ENCODE data around the gene SMIM21. TPM values are rescaled to one million over a fixed set of nuclear protein-coding genes. Genes with fewer than 3 reads are reported as not detected.

The SMIM21 gene
- total RNA-seq, 1 experiment from 2014 or later = not detected

DNA sequence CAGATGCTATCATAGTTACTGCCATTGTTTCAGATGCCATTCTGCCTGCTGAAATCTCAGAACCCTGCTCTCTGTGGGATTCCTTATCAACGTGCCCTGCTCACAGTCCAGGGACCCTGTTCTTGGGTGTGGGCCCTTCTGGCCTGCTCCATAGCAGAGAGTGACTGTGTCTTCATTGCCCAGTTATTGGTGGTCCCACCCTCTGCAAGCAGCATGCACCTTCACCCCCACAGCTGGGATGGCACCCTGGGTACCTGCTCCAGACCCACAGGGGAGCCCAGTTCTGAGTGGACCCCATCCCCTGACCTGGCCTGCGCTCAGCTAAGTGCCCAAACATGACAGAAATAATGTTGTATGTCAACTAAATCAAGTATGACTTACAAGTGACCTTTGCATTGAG lies 36.6 kb downstream of the SMIM21 start:
- Mint-ChIP-seq H3K27ac (ENCODE audit: unreplicated experiment) (no peak overlapping the region), H3K27me3 (ENCODE audit: unreplicated experiment) (peaks cover 28% of the 10 kb centered on the region), H3K4me1 (ENCODE audit: low read depth, unreplicated experiment) (no peaks in the 10 kb centered on the region), H3K4me3 (ENCODE audit: low read depth, unreplicated experiment) (no peak overlapping the region), H3K36me3 (ENCODE audit: insufficient read depth, unreplicated experiment) (peaks cover 3% of the 10 kb centered on the region), H3K9me3 (ENCODE audit: low read depth, unreplicated experiment) (peaks cover 2% of the 10 kb centered on the region)
- intact Hi-C loops (cut with micrococcal nuclease; ENCODE audit: unreplicated experiment) = no loop called here
- TF ChIP-seq, protein P1, sequence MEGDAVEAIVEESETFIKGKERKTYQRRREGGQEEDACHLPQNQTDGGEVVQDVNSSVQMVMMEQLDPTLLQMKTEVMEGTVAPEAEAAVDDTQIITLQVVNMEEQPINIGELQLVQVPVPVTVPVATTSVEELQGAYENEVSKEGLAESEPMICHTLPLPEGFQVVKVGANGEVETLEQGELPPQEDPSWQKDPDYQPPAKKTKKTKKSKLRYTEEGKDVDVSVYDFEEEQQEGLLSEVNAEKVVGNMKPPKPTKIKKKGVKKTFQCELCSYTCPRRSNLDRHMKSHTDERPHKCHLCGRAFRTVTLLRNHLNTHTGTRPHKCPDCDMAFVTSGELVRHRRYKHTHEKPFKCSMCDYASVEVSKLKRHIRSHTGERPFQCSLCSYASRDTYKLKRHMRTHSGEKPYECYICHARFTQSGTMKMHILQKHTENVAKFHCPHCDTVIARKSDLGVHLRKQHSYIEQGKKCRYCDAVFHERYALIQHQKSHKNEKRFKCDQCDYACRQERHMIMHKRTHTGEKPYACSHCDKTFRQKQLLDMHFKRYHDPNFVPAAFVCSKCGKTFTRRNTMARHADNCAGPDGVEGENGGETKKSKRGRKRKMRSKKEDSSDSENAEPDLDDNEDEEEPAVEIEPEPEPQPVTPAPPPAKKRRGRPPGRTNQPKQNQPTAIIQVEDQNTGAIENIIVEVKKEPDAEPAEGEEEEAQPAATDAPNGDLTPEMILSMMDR (IDR thresholded peaks at IDR 0.05; ENCODE audit: unreplicated experiment) = no peak
- CTCF ChIA-PET = no interaction called here
- no TSS peak for BruUV-seq (replicated peaks)
- DNase-seq = no peak

- no peaks in the 10 kb centered on the region for H3K4me1 Mint-ChIP-seq (ENCODE audit: low read depth, unreplicated experiment)
- DNase-seq = no peak
- TF ChIP-seq, protein P1 (IDR thresholded peaks at IDR 0.05; ENCODE audit: unreplicated experiment) = no peak
- no peak overlapping the region for H3K27ac Mint-ChIP-seq (ENCODE audit: unreplicated experiment)
- no peak overlapping the region for H3K4me3 Mint-ChIP-seq (ENCODE audit: low read depth, unreplicated experiment)
- no TSS peak for BruUV-seq (replicated peaks)
- intact Hi-C loops (cut with micrococcal nuclease; ENCODE audit: unreplicated experiment) = no loop called here
- H3K27me3 Mint-ChIP-seq (ENCODE audit: unreplicated experiment) = peaks cover 43% of the 10 kb centered on the region
- CTCF ChIA-PET = no interaction called here
- peaks cover 6% of the 10 kb centered on the region for H3K9me3 Mint-ChIP-seq (ENCODE audit: low read depth, unreplicated experiment)
- peaks cover 3% of the 10 kb centered on the region for H3K36me3 Mint-ChIP-seq (ENCODE audit: insufficient read depth, unreplicated experiment)
Measured at GRCh38 chr18:75384144-75384543, 43.4 kb downstream of the SMIM21 start.

DNA sequence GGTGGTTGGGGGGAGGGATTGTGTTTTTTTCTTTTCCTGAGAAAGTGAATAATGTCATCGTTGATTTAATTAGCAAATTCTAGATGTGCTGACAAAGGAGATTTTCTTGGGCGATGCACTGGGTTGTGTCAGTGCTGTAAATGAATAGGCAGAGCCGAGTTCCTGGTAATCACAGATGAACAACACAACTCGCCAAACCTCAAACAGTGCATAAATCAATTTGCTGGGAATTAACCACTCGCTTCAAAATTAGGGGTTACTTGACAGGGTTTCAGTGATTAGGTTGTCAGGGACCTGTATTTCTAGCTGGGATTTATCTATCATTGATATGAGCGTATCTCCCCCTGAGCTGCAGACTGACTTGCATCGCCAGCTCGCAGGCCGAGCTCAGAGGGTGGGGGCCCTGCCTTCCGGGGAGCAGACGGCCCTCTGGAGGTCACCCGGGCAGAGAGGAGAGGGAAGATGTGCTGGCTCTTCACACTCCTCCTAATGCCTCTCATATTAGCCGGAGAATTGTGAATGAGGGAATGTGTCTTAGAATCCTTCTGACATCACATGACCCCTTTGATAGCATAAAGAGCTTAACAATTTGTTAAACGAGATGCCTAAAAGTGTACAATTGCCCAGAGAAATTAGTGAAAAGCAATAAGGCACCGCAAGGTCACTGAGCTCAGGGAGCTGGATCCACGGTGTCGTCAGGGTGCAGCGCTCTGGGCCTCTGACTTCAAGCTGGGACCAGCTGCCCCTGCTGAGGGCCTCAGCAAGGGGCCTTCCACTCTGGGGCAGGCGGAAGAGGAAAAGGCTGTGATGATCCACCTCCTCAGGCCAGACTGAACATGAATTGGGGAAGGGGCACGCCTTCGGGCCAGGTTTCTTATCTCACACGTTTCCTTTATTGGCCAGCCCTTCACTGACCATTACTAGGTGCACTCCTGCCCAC lies 48.9 kb downstream of the SMIM21 start:
- DNase-seq = no peak
- Mint-ChIP-seq H3K27ac (ENCODE audit: unreplicated experiment) (no peak overlapping the region), H3K27me3 (ENCODE audit: unreplicated experiment) (peaks cover 36% of the 10 kb centered on the region), H3K9me3 (ENCODE audit: low read depth, unreplicated experiment) (peaks cover 7% of the 10 kb centered on the region), H3K4me3 (ENCODE audit: low read depth, unreplicated experiment) (no peak overlapping the region), H3K36me3 (ENCODE audit: insufficient read depth, unreplicated experiment) (no peaks in the 10 kb centered on the region), H3K4me1 (ENCODE audit: low read depth, unreplicated experiment) (no peaks in the 10 kb centered on the region)
- CTCF ChIA-PET = interaction anchor here (0.5 kb wide), 1 partner anchor 182 kb away, joined by 3 read pairs; no protein-coding TSS in a partner anchor
- TF ChIP-seq, protein P1 (IDR thresholded peaks at IDR 0.05; ENCODE audit: unreplicated experiment) = no peak
- intact Hi-C loops (cut with micrococcal nuclease; ENCODE audit: unreplicated experiment) = no loop called here
- BruUV-seq (replicated peaks) = no TSS peak

- Mint-ChIP-seq H3K27me3 (ENCODE audit: unreplicated experiment) (peaks cover 29% of the 10 kb centered on the region), H3K4me1 (ENCODE audit: low read depth, unreplicated experiment) (no peaks in the 10 kb centered on the region), H3K27ac (ENCODE audit: unreplicated experiment) (no peak overlapping the region), H3K4me3 (ENCODE audit: low read depth, unreplicated experiment) (no peak overlapping the region), H3K9me3 (ENCODE audit: low read depth, unreplicated experiment) (peaks cover 5% of the 10 kb centered on the region), H3K36me3 (ENCODE audit: insufficient read depth, unreplicated experiment) (no peaks in the 10 kb centered on the region)
- no TSS peak for BruUV-seq (replicated peaks)
- intact Hi-C loops (cut with micrococcal nuclease; ENCODE audit: unreplicated experiment) = no loop called here
- no peak for DNase-seq
- TF ChIP-seq, protein P1 (IDR thresholded peaks at IDR 0.05; ENCODE audit: unreplicated experiment) = no peak
- CTCF ChIA-PET = no interaction called here
Measured at GRCh38 chr18:75377926-75378325, 49.6 kb downstream of the SMIM21 start.
